HG03520 (cell line): ENCODE measurements around the gene SLC35A5.

Source experiments
- ATAC-seq: cut with Tn5 transposase; IDR thresholded peaks from one replicate; pipeline ENCODE4 v1.9.1; 2021; ENCODE audit warnings: mild to moderate bottlenecking, moderate library complexity; ENCODE audit not compliant: unreplicated experiment

The SLC35A5 gene

GRCh38 chr3:112568642-112569041 is 6.8 kb downstream of the SLC35A5 start:
- no peak for ATAC-seq

- ATAC-seq, result no peak
Observed at GRCh38 chr3:112569265-112569664, 7.4 kb downstream of the SLC35A5 start.

- no peak for ATAC-seq
Observed at GRCh38 chr3:112572701-112573100, 10.9 kb downstream of the SLC35A5 start.

- no peak for ATAC-seq
Observed at GRCh38 chr3:112579232-112579631, 17.4 kb downstream of the SLC35A5 start.

- no peak for ATAC-seq
Observed at GRCh38 chr3:112579697-112580096, 17.9 kb downstream of the SLC35A5 start.

GRCh38 chr3:112582244-112582874 is 20.5 kb downstream of the SLC35A5 start:
- no peak for ATAC-seq

GRCh38 chr3:112583105-112583504 is 21.3 kb downstream of the SLC35A5 start:
- no peak for ATAC-seq

- no peak for ATAC-seq
Observed at GRCh38 chr3:112585782-112586181, 23.9 kb downstream of the SLC35A5 start.

GRCh38 chr3:112587336-112587735 is 25.5 kb downstream of the SLC35A5 start:
- ATAC-seq, result no peak

GRCh38 chr3:112593258-112593657 is 31.4 kb downstream of the SLC35A5 start:
- no peak for ATAC-seq

GRCh38 chr3:112594856-112595255 is 33.0 kb downstream of the SLC35A5 start:
- ATAC-seq, result no peak

GRCh38 chr3:112597945-112598344 is 36.1 kb downstream of the SLC35A5 start:
- no peak for ATAC-seq

GRCh38 chr3:112598731-112599130 is 36.9 kb downstream of the SLC35A5 start:
- no peak for ATAC-seq

GRCh38 chr3:112602217-112602838 is 40.5 kb downstream of the SLC35A5 start:
- peak; percentile 79 for ATAC-seq

- no peak for ATAC-seq
Observed at GRCh38 chr3:112604536-112604935, 42.7 kb downstream of the SLC35A5 start.

- ATAC-seq, result no peak
Observed at GRCh38 chr3:112605285-112605684, 43.4 kb downstream of the SLC35A5 start.

GRCh38 chr3:112606098-112606497 is 44.3 kb downstream of the SLC35A5 start:
- ATAC-seq, result no peak

- no peak for ATAC-seq
Observed at GRCh38 chr3:112607863-112608262, 46.0 kb downstream of the SLC35A5 start.

GRCh38 chr3:112610121-112610520 is 48.3 kb downstream of the SLC35A5 start:
- ATAC-seq, result no peak

GRCh38 chr3:112611752-112612515 is 50.1 kb downstream of the SLC35A5 start:
- no peak for ATAC-seq

- no peak for ATAC-seq
Observed at GRCh38 chr3:112615989-112616731, 54.3 kb downstream of the SLC35A5 start.
